ENCODE data around the gene TMEM209.

DNA sequence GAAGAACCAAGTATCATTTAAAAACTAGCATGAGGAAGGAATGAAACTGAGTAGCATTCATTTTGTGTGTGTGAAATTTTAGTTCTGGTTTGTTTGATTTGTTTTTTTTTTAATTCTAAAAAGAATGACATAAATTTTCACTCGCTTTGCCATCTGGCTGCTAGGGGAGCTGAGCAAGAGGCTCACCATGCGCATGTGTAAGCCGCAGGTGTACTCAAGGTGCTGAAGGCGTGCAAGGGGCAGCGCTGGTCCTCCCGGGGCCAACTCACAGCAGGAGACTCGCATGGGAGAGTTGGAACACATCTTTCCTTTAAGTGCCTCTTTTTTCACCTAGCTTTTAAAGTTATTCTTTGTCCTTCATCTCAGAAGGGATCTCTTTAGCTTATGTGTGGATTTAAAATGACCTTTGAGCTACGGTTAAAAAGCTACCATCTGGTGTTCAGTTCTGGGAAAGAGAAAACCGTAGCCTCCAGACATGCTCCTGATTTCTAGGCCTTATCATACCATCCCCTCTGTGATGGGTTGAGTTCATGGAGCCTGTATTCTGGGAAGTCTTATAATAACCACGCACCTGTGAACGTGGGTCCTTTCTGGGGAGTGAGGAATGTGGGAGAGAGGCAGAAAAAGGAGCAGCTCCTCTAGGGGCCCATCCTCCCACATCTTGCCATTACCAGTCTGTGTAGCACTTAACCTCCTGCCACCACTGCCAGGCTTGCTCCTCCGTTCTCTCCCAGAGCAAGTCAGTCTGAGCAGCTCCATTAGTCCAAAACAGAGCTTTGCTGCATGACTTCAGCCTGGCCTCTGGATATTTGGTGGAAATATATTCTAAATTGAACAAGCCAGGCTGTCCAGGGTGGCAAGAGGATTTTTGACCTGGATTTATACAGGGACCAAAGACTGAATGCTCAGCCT, 73.0 kb downstream of the TMEM209 start:
- TF ChIP-seq CTCF (IDR thresholded peaks at IDR 0.05; ENCODE audit: poor library complexity, severe bottlenecking) (no peak), TAF1 (IDR thresholded peaks at IDR 0.05; ENCODE audit: low read depth) (no peak), EZH2 (IDR thresholded peaks at IDR 0.05; ENCODE audit: borderline replicate concordance, insufficient read depth, low read length, poor library complexity, severe bottlenecking) (no peak), SMC3 (conservative IDR thresholded peaks at IDR 0.05; ENCODE audit: poor library complexity) (no peak), RAD21 (conservative IDR thresholded peaks at IDR 0.05) (no peak), EP300 (conservative IDR thresholded peaks at IDR 0.05; ENCODE audit: poor library complexity, severe bottlenecking) (no peak)
- TF ChIP-seq, protein P1, sequence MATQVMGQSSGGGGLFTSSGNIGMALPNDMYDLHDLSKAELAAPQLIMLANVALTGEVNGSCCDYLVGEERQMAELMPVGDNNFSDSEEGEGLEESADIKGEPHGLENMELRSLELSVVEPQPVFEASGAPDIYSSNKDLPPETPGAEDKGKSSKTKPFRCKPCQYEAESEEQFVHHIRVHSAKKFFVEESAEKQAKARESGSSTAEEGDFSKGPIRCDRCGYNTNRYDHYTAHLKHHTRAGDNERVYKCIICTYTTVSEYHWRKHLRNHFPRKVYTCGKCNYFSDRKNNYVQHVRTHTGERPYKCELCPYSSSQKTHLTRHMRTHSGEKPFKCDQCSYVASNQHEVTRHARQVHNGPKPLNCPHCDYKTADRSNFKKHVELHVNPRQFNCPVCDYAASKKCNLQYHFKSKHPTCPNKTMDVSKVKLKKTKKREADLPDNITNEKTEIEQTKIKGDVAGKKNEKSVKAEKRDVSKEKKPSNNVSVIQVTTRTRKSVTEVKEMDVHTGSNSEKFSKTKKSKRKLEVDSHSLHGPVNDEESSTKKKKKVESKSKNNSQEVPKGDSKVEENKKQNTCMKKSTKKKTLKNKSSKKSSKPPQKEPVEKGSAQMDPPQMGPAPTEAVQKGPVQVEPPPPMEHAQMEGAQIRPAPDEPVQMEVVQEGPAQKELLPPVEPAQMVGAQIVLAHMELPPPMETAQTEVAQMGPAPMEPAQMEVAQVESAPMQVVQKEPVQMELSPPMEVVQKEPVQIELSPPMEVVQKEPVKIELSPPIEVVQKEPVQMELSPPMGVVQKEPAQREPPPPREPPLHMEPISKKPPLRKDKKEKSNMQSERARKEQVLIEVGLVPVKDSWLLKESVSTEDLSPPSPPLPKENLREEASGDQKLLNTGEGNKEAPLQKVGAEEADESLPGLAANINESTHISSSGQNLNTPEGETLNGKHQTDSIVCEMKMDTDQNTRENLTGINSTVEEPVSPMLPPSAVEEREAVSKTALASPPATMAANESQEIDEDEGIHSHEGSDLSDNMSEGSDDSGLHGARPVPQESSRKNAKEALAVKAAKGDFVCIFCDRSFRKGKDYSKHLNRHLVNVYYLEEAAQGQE (IDR thresholded peaks at IDR 0.05; ENCODE audit: borderline replicate concordance): no peak
